ENCODE data around the gene ZNF556.

ZNF556 gene

DNA sequence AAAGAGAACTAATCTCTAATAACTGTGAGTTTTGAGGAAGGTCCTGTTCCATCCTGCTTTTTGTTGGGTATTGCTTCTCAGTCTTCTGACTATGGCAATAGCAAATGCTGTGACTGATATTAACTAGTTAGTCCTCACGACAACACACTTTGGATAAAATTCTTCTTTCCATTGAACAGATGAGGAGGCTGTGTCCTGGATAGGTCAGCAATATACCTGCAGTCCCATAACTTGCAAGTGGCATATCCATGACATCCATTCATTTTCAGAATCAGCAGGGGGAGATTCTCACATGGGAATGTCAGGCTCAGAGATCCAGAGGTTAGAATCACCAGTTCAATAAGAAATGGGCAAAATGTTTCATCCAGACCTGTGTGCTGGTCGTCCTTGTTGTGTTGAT lies 40.1 kb upstream of the ZNF556 start:
- TF ChIP-seq CTCF (IDR thresholded peaks at IDR 0.05; ENCODE audit: borderline replicate concordance, insufficient read depth, low read depth, low read length), result no peak
- no peak overlapping the region for H3K4me3 ChIP-seq (ENCODE audit: low read depth, low read length)

- no peak overlapping the region for H3K4me3 ChIP-seq (ENCODE audit: low read depth, low read length)
- TF ChIP-seq CTCF (IDR thresholded peaks at IDR 0.05; ENCODE audit: borderline replicate concordance, insufficient read depth, low read depth, low read length), result no peak
These were observed 39.2 kb upstream of the ZNF556 start for GRCh38 chr19:2827840-2828489.

DNA sequence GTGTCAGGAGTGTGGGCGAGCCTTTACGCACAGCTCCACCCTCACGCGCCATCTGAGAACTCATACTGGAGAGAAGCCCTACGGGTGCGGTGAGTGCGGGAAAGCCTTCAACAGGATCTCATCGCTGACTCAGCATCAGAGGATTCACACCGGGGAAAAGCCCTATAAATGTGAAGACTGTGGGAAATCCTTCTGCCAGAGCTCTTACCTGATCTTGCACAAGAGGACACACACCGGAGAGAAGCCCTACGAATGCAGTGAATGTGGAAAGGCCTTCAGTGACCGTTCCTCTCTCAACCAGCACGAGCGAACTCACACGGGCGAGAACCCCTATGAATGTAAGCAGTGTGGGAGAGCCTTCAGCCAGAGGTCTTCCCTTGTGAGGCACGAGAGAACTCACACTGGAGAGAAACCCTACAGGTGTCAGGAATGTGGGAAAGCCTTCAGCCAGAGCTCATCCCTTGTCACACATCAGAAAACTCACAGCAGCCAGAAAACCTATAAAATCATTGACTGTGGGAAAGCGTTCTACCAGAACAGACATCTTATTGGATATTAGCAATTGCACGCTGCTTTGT lies 32.8 kb upstream of the ZNF556 start:
- TF ChIP-seq CTCF (IDR thresholded peaks at IDR 0.05; ENCODE audit: borderline replicate concordance, insufficient read depth, low read depth, low read length), result no peak

GRCh38 chr19:2837430-2837829 lies 29.7 kb upstream of the ZNF556 start:
- TF ChIP-seq CTCF (IDR thresholded peaks at IDR 0.05; ENCODE audit: borderline replicate concordance, insufficient read depth, low read depth, low read length), result no peak
- H3K4me3 ChIP-seq (ENCODE audit: low read depth, low read length), result no peak overlapping the region

More for the DNA sequence above, 32.8 kb upstream of the ZNF556 start:
- no peak overlapping the region for H3K4me3 ChIP-seq (ENCODE audit: low read depth, low read length)

DNA sequence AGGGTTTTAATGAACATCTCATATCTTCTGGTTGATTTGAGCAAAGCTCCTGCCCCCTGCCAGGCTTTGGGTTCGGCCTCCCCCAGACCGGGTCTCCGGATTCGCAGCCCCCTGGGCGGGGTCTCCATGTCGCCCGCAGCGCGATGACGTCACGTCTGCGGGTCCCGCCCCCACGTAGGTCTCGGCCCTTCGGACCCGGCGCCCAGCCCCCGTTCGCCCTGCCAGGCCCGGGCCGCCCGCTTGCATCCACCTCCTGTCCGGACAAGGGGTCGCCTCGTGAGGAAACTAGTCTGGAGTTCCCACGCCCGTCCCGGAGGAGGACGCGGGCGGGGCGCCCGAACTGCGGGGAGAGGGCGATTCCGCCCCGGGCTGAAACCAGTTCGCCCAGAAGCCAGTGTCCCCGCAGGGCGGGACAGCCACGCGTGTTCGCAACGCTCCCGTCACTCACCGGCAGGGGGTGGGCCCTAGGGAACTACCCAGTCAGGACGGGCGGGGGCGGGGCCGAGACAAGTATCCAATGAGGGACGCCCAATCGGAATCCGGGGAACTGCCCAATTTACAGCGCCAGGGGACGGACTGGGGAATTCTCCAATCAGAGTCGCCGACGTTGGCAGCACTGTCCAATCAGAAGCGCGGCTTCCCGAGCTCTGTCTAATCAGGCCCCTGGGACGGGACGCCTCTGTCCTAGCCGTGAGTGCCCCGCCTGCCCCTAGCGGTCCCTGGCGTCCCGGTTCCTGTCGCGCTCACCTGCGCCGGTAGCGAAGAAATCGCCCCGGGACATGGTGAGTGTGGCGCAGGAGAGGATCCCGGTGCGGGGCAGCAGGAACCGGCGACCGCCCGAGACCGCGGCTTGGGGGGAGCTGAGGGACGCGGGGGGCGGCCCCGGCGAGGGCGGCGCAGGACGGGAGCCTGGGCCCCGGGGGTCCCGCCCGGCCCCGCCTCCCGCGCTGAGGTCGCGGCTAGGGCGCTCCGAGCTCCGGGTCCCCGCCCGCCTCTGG lies 26.0 kb upstream of the ZNF556 start, which contains the start of gene ZNF555:
Gene ZNF555, plus strand, starts transcription at position 682 of the 998 bp plus-strand sequence. Its CDS starts 98 bp downstream, at position 780.
- TF ChIP-seq CTCF (IDR thresholded peaks at IDR 0.05; ENCODE audit: borderline replicate concordance, insufficient read depth, low read depth, low read length), result peak; percentile 65
- H3K4me3 ChIP-seq (ENCODE audit: low read depth, low read length), result peak within 1 kb of the TSS; percentile 87

- peak overlapping the region; percentile 54 for H3K4me3 ChIP-seq (ENCODE audit: low read depth, low read length)
- no peak for TF ChIP-seq CTCF (IDR thresholded peaks at IDR 0.05; ENCODE audit: borderline replicate concordance, insufficient read depth, low read depth, low read length)
These were observed 25.1 kb upstream of the ZNF556 start for GRCh38 chr19:2841855-2842574.

All from GM12875 (cell line).